PC-9 (cell line): ENCODE measurements around the gene MLXIP. TPM values are rescaled to one million over a fixed set of nuclear protein-coding genes. Genes with fewer than 3 reads are reported as not detected.

Experiments
- BruUV-seq: library from RNA; stranded (reverse); fragments of 400-500 nt; replicated peaks from 2 replicates; lab custom pipeline; 2021; lab: Mats Ljungman, UMichigan
- CTCF ChIA-PET: fragments of 300-600 bp; sonication (Branson Sonifier 250); formaldehyde crosslinking; loops from one replicate; lab custom pipeline; 2022; ENCODE audit warnings: antibody characterized with exemption; lab: Charles Lee
- POLR2A ChIA-PET: fragments of 300-600 bp; sonication (Branson Sonifier 250); formaldehyde crosslinking; loops from one replicate; lab custom pipeline; 2022; ENCODE audit warnings: antibody characterized with exemption; ENCODE audit not compliant: unreplicated experiment; lab: Charles Lee
- DNase-seq, 2 experiments: peaks; one replicate each; pipeline versions ENCODE4 v3.0.0 to v3.0.0-alpha.2; 2015 to 2022; ENCODE audit warnings: mixed read lengths in 1 of 2
- H2AFZ ChIP-seq: fragments of 200-600 bp; sonication (generic); 2 replicates; pipeline ENCODE4 v1.8.1; 2017; ENCODE audit warnings: antibody characterized with exemption
- H3F3A ChIP-seq: fragments of 200-600 bp; sonication (generic); 2 replicates; pipeline ENCODE4 v1.8.1; 2017; ENCODE audit warnings: antibody characterized with exemption, mild to moderate bottlenecking, low read depth; ENCODE audit not compliant: insufficient read depth
- H3K27ac ChIP-seq: fragments of 200-600 bp; sonication (generic); 2 replicates; pipeline ENCODE4 v1.6.1; 2016; ENCODE audit warnings: mixed run types
- H3K27me3 ChIP-seq: fragments of 200-600 bp; sonication (generic); 2 replicates; pipeline ENCODE4 v1.6.1; 2016; ENCODE audit warnings: low read depth, mixed run types; ENCODE audit not compliant: insufficient read depth
- H3K36me3 ChIP-seq: fragments of 200-600 bp; sonication (generic); 2 replicates; pipeline ENCODE4 v1.6.1; 2016; ENCODE audit warnings: low read depth, mixed run types
- H3K4me1 ChIP-seq: fragments of 200-600 bp; sonication (generic); replicated peaks from 2 replicates; pipeline ENCODE4 v1.6.1; 2016; ENCODE audit warnings: mixed run types; ENCODE audit not compliant: insufficient read depth
- H3K4me2 ChIP-seq: fragments of 200-600 bp; sonication (generic); 2 replicates; pipeline ENCODE4 v1.6.1; 2017; ENCODE audit warnings: mixed run types
- H3K4me3 ChIP-seq: fragments of 200-600 bp; sonication (generic); 2 replicates; pipeline ENCODE4 v1.6.1; 2016; ENCODE audit warnings: mixed run types
- H3K79me2 ChIP-seq: fragments of 200-600 bp; sonication (generic); 2 replicates; pipeline ENCODE4 v1.6.1; 2017; ENCODE audit warnings: low read depth, mixed run types
- H3K9me2 ChIP-seq: fragments of 200-600 bp; sonication (generic); 2 replicates; pipeline ENCODE4 v1.8.1; 2017; ENCODE audit warnings: mild to moderate bottlenecking; ENCODE audit not compliant: insufficient read depth
- H3K9me3 ChIP-seq: fragments of 200-600 bp; sonication (generic); 2 replicates; pipeline ENCODE4 v1.8.1; 2016; ENCODE audit warnings: low read depth; ENCODE audit not compliant: insufficient read depth
- H4K20me1 ChIP-seq: fragments of 200-600 bp; sonication (generic); 2 replicates; pipeline ENCODE4 v1.8.1; 2017; ENCODE audit not compliant: insufficient read depth
- CTCF ChIP-seq: fragments of 200-600 bp; sonication (generic); conservative IDR thresholded peaks from 2 replicates; pipeline ENCODE4 v1.6.1; 2017; ENCODE audit warnings: mixed run types, antibody characterized with exemption, mild to moderate bottlenecking, moderate library complexity
- EZH2 ChIP-seq: fragments of 200-600 bp; sonication (generic); IDR thresholded peaks from 2 replicates; pipeline ENCODE4 v1.8.0; 2017; ENCODE audit warnings: antibody characterized with exemption, low read depth
- intact Hi-C: fragments of 100-400 bp; cut with micrococcal nuclease; formaldehyde crosslinking; loops from one replicate; pipeline ENCODE4 v1.10.0; 2022; ENCODE audit not compliant: unreplicated experiment
- total RNA-seq: library from RNA; stranded (reverse); gene quantifications from 2 replicates; pipeline ENCODE4 v1.2.3, GENCODE V29; 2021

The MLXIP gene
- total RNA-seq, 1 experiment from 2014 or later: 83.3 TPM

- peaks cover 17% of the 10 kb centered on the region; the same call in 1 of the 2 replicates for H3K36me3 ChIP-seq
- H3K4me3 ChIP-seq: no peak overlapping the region
- H3K9me3 ChIP-seq: no peaks in the 10 kb centered on the region
- H3K4me1 ChIP-seq: peaks cover 14% of the 10 kb centered on the region
- DNase-seq: no peak
- no peak overlapping the region for H3K4me2 ChIP-seq
- ChIA-PET POLR2A (no interaction called here), CTCF (no interaction called here)
- BruUV-seq: no TSS peak
- H4K20me1 ChIP-seq: peaks cover 8% of the 10 kb centered on the region
- no peaks in the 10 kb centered on the region for H3K27me3 ChIP-seq
- H3K9me2 ChIP-seq: no peaks in the 10 kb centered on the region
- H3K79me2 ChIP-seq: peaks cover 91% of the 10 kb centered on the region
- H2AFZ ChIP-seq: no peak overlapping the region
- no peak overlapping the region for H3K27ac ChIP-seq
- H3F3A ChIP-seq: peaks cover 10% of the 10 kb centered on the region; the same call in 1 of the 2 replicates
- intact Hi-C loops: no loop called here
- TF ChIP-seq EZH2: no peak
- no peak for TF ChIP-seq CTCF
These were observed 8.2 kb downstream of the MLXIP start for GRCh38 chr12:122086641-122087285.

- intact Hi-C loops: no loop called here
- Histone ChIP-seq H3K4me3 (no peak overlapping the region), H4K20me1 (no peaks in the 10 kb centered on the region), H3K9me3 (no peaks in the 10 kb centered on the region), H3K36me3 (peaks cover 17% of the 10 kb centered on the region; the same call in 1 of the 2 replicates), H3K9me2 (no peaks in the 10 kb centered on the region), H3F3A (peaks cover 12% of the 10 kb centered on the region), H3K4me1 (peaks cover 5% of the 10 kb centered on the region), H3K79me2 (peaks cover 91% of the 10 kb centered on the region), H3K27me3 (no peaks in the 10 kb centered on the region), H3K4me2 (no peak overlapping the region), H3K27ac (no peak overlapping the region), H2AFZ (no peak overlapping the region)
- TF ChIP-seq EZH2 (no peak), CTCF (no peak)
- BruUV-seq: no TSS peak
- ChIA-PET POLR2A (interaction anchor here (0.7 kb wide), 1 partner anchor 22 kb away, joined by 6 read pairs; no protein-coding TSS in a partner anchor), CTCF (no interaction called here)
- no peak for DNase-seq
These were observed 9.0 kb downstream of the MLXIP start for GRCh38 chr12:122087431-122088178.

- peaks cover 91% of the 10 kb centered on the region for H3K79me2 ChIP-seq
- no peaks in the 10 kb centered on the region for H4K20me1 ChIP-seq
- ChIA-PET POLR2A (interaction anchor here (0.7 kb wide), 1 partner anchor 21 kb away, joined by 6 read pairs; no protein-coding TSS in a partner anchor), CTCF (no interaction called here)
- no peaks in the 10 kb centered on the region for H3K9me2 ChIP-seq
- H2AFZ ChIP-seq: no peak overlapping the region
- BruUV-seq: no TSS peak
- no peaks in the 10 kb centered on the region for H3K9me3 ChIP-seq
- peaks cover 17% of the 10 kb centered on the region; the same call in 1 of the 2 replicates for H3K36me3 ChIP-seq
- H3K27me3 ChIP-seq: no peaks in the 10 kb centered on the region
- no peak for DNase-seq
- peaks cover 19% of the 10 kb centered on the region for H3F3A ChIP-seq
- intact Hi-C loops: no loop called here
- H3K4me3 ChIP-seq: no peak overlapping the region
- no peak overlapping the region for H3K4me2 ChIP-seq
- no peak for TF ChIP-seq CTCF
- TF ChIP-seq EZH2: no peak
- H3K4me1 ChIP-seq: no peaks in the 10 kb centered on the region
- no peak overlapping the region for H3K27ac ChIP-seq
These were observed 9.7 kb downstream of the MLXIP start for GRCh38 chr12:122088179-122088810.
